ENCODE results near the gene LRRC59.

LRRC59 gene

GRCh38 chr17:50370052-50370451 is 27.3 kb downstream of the LRRC59 start:
- TF ChIP-seq, protein P1, sequence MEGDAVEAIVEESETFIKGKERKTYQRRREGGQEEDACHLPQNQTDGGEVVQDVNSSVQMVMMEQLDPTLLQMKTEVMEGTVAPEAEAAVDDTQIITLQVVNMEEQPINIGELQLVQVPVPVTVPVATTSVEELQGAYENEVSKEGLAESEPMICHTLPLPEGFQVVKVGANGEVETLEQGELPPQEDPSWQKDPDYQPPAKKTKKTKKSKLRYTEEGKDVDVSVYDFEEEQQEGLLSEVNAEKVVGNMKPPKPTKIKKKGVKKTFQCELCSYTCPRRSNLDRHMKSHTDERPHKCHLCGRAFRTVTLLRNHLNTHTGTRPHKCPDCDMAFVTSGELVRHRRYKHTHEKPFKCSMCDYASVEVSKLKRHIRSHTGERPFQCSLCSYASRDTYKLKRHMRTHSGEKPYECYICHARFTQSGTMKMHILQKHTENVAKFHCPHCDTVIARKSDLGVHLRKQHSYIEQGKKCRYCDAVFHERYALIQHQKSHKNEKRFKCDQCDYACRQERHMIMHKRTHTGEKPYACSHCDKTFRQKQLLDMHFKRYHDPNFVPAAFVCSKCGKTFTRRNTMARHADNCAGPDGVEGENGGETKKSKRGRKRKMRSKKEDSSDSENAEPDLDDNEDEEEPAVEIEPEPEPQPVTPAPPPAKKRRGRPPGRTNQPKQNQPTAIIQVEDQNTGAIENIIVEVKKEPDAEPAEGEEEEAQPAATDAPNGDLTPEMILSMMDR (IDR thresholded peaks at IDR 0.05; ENCODE audit: extremely low read depth, missing control alignments), result no peak
- no peak for DNase-seq (ENCODE audit: low spot score)

DNA sequence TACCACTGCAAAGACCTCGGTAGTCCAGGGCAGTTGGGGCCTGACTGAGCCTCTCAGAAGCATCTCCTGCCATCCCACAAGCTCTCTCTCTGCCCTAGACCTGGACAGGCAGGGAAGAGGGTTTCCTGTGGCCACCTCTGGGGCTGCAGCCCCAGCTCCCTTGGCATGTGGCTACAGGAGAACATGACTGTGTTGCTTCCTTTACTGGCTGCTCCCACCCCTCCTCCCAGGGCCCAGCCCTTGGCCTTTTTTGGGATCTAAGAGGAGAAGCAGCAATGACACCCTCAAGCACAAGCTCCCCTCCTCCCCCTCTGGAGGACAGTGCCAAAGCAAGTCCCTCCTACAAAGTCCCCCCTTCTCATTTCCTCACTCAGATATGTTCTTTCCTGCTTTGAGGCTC is 29.9 kb downstream of the LRRC59 start:
- TF ChIP-seq, protein P1 (IDR thresholded peaks at IDR 0.05; ENCODE audit: extremely low read depth, missing control alignments), result no peak
- DNase-seq (ENCODE audit: low spot score), result no peak

DNA sequence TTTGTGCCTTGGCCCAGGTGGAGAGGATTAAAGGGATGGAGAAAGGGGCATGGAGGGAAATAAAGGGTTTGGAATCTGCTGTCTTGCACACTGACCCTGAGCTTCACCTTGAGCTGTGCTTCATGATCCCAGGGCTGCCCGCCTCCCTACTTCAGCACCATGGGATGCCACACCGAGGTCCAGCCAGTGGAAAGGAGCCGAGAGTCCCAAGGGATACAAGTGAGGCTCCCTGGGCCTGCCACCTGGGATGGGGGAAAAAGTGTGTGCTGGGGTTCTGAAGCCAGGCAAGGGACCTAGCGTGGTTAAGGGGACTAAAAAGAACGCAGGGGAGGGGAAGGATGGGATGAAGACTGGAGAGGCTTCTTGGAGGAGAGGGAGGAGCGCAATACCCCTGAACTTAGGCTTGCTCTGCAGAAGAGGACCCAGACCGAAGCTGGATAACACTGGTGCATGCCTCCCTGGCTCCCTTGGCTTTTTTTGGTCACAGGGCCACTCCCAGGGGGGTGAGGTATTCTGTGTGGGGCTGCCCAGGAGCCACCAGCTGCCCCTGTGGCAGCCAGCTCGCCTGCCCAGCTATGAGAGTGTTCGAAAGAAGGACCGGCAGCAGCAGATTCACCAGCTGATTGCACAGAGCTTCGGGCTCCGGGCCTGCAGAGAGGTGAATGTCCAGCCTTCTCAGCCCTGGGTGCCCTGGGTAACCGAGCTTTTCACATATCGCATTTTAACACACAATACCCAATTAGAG is 31.5 kb downstream of the LRRC59 start:
- TF ChIP-seq, protein P1 (IDR thresholded peaks at IDR 0.05; ENCODE audit: extremely low read depth, missing control alignments), result no peak
- DNase-seq (ENCODE audit: low spot score), result no peak

DNA sequence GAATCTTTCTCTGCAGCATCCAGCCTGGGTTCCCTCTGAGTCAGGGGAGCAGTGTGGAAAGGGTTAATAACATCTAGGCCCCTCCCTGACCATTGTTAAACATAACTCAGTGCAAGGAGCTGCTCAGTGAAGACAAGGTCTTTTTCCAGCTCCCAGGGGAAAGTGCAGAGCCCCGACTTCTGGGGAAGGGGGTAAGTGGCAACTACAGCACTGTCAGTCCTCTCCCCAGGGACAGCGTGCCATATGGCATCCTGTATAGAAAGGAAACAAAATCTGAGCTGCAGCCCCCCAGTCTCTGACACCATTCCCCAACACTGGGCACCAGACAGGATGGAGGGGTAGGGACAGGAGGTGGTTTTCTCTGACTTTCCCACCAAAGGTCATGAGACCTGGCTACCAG is 32.2 kb downstream of the LRRC59 start:
- TF ChIP-seq, protein P1 (IDR thresholded peaks at IDR 0.05; ENCODE audit: extremely low read depth, missing control alignments), result no peak
- no peak for DNase-seq (ENCODE audit: low spot score)

- TF ChIP-seq, protein P1 (IDR thresholded peaks at IDR 0.05; ENCODE audit: extremely low read depth, missing control alignments), result no peak
- no peak for DNase-seq (ENCODE audit: low spot score)
These were observed 32.6 kb downstream of the LRRC59 start for GRCh38 chr17:50364715-50365114.

DNA sequence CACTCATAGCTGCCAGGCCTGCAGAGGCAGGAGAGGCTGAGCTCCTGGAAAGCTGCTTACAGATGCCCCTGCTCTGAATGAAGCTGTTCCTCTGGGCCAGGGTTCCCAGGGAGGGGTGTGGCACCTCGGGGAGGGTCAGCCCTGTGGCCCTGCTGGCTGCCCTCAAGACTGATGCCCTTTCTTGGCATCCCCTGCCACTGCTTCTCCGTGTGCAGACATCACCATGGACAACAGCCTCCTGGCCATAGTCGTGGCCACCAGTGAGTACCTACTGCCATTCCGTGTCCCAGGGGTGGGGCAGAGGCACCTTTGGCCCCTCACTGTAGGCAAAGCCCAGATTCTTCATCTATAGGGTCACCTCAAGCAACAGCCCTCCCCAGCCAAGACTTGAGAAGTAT is 33.3 kb downstream of the LRRC59 start:
- TF ChIP-seq, protein P1 (IDR thresholded peaks at IDR 0.05; ENCODE audit: extremely low read depth, missing control alignments), result no peak
- DNase-seq (ENCODE audit: low spot score), result no peak

DNA sequence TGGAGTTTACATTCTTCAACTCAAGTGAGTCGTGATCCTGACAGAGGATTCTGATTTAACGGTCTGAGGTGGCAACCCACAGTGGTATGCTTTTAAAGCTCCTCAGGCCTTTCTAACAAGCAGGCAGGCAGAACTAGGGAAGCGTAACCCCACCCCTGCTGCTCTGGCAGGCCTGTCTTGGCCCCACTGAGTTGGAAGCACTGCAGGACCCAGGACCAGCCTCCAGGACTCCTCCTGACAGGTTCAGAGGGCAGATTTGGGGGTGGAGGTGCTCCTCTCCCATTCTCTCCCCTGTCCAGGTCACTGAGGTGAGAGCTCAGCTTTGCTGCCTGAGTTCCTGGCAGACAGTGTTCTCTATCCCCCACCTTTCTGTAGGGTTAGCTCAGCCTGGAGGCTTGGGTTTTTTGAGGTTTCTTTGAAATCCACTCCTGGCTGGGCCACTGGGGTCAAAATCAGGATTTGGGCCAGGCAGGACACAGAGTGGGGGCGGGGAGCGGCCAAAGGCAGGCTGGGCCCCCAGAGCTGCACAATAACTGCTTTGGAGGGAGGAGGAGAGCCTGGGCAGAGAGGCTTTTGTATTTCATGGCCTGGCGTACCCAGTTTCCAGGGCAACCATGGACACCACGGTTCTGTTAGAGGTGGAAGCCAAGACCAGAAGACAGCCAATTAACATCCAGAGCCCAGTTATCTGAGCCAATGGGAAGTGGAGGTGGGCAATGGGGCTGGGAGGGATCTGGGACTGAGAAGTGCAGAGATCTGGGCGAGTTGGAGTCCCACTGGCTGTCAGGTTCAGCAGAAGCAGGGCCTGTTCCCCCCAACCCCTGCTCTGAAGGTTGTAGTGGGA is 33.9 kb downstream of the LRRC59 start:
- DNase-seq (ENCODE audit: low spot score), result no peak
- TF ChIP-seq, protein P1 (IDR thresholded peaks at IDR 0.05; ENCODE audit: extremely low read depth, missing control alignments), result no peak
